Left forelimb (tissue), 1 donor: ENCODE results near the gene ZNHIT6.

Experiments used
- DNase-seq: peaks from one replicate; pipeline ENCODE4 v3.0.0-alpha.2; 2018; ENCODE audit warnings: low spot score

Gene ZNHIT6

GRCh38 chr1:85621430-85621829 lies 86.8 kb downstream of the ZNHIT6 start:
- no peak for DNase-seq

GRCh38 chr1:85617633-85618100 lies 90.6 kb downstream of the ZNHIT6 start:
- no peak for DNase-seq

DNA sequence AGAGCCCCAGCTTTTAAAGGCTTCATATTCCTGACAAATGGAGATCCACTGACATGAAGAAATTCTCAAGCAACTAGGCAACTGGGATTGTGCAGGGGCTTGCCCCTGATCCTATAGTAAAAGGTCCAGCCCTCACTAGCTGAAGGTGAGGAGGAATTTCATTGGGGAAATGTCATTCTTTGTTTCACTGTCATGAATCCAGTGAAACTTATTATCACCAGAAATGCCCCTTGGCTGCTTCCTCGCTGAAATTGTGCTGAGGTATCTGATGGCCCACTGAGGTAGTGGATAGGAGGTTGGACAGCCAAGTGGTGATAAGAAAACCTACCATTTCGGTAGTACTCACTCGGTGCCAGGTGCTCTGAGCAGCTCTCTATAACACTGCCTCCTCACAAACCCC lies 91.5 kb downstream of the ZNHIT6 start:
- no peak for DNase-seq

DNA sequence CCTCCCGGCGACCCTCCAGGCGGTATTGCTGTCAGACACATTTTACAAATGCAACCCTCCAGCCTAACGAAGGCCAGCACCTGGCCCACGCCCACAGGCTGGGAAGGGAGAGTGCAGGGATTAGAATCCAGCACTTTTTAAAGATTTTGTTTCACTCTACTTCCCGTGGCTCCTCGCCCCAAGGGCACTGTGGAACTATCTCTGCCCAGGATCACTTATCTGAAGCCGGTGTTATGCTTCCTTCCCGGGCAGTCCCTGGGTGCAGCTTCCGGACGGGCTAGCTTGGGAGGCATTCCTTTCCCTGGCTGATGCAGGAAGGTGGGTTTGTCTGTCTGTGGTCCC lies 91.9 kb downstream of the ZNHIT6 start:
- DNase-seq: no peak

GRCh38 chr1:85615586-85616363 lies 92.5 kb downstream of the ZNHIT6 start:
- no peak for DNase-seq

- no peak for DNase-seq
Observed at GRCh38 chr1:85612704-85613361, 95.4 kb downstream of the ZNHIT6 start.

DNA sequence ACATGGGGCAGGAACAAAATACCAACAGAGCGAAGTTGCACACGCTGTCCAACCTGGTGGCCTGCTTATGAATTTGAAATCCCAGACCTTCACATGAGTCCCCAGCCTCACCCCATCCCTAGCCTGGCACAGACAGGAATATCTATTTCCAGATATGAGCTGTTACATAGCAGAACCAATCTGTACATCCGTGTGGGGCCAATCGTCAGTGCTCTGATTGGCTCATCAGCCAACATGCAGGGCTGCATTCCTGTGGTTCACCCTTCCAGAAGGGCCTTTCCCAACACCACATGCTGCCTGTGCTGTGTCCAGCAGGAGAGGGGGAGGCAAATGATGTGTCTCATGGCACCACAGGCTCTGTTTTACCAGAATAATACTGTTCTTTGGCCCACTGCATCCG lies 96.4 kb downstream of the ZNHIT6 start:
- no peak for DNase-seq

DNA sequence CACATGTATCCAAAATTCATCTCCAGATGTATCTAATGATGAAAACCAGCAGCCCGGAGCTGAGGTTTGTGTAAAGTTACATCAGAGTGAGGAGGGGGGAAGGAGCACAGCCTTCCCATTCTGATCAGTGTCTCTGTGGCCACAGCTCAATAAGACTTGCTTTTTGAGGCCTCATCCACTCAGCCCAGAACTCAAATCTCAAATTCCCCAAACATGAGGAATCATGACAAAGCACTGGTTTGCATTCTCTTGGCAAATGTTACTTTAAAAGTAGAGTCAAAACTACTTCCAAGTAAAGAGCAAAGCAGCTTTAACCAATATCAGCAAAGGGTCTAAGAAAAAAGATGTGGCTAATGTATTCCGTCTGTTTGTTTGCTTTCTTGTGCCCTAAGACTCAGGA lies 96.8 kb downstream of the ZNHIT6 start:
- DNase-seq: no peak

GRCh38 chr1:85609976-85610375 lies 98.3 kb downstream of the ZNHIT6 start:
- no peak for DNase-seq

DNA sequence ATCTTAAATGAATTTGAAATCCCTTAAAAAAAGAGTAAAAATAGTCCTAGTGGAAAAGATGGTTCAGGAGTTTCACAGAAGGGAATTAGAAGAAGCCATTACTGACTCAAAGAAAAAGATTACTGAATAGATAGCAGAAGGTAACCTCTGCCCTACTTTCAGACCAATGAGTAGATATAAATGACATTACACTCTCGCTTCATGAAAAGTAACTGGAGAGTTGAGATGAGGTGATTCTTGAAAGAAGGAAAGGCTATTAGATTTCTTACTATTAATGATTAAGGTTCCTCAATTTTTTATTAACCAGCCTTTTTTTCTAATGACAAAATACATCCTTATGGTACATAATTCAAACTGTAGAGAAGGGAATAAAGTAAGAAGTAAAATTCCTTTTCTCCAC lies 99.4 kb downstream of the ZNHIT6 start:
- no peak for DNase-seq

DNA sequence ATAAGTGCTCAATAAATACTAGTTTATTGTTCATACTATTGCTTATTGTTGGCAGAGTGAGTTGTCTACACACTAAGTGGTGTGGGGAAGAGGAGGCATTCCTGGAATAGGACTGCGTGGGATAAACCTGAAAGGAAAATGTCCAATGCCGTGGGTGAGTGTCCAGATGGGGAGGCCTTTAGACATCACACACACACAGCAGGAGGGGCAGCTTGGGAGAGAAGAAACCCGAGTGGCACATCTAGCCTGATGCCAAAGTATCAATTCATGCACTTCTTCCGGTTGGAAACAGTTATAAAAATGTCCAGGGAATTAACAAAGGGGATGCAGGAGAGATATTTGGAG lies 100.3 kb downstream of the ZNHIT6 start:
- no peak for DNase-seq

- no peak for DNase-seq
Observed at GRCh38 chr1:85607126-85607920, 100.9 kb downstream of the ZNHIT6 start.

DNA sequence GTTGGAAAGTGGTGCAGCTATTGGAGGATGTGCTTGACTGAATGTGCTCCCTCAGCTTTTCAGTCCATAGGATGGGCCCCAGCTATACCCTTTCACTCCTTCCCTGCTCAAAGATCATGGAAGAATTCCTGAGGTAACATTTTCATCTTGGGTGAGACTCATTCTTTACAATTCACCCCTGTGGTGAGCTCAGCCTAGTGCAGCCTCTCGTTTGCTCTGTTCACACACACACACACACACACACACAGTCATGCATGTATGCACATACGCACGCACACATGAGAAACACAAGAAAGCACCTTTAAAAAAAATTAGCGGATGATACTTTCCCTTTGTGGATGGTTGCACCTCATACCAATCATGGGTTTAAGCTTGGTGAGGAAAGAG lies 101.8 kb downstream of the ZNHIT6 start:
- DNase-seq: no peak

GRCh38 chr1:85605484-85606413 lies 102.5 kb downstream of the ZNHIT6 start:
- DNase-seq: no peak

DNA sequence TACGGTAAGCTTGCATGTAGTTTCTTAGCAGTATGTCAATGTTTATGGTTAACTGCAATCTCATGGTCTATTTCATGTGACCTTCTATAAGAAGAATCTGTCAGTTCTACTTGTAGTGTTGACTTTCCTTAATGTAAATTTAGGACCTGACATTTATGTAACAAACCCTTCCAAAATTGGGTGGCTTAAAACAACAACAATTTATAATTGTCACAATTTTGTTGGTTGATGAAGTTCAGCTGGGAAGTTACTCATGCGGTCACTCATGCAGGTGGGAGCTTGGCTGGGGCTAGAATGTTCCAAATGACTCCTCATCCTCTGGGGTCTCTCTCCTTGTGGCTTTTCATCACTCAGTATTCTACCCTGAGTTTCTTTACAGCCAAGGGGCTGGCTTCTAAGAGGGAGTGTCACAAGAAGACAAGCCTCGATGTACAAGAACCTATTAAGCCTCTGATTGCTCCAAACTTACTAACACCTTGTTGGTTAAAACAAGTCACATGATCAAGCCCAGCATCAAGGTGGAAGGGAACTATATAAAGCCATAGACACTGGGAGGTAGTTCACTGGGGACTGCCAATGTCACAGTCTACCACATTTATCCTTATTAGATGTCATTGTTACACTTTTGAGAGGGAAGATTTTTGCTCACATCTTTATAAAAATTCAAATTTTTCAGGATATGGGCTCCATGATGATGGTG lies 103.8 kb downstream of the ZNHIT6 start:
- no peak for DNase-seq

DNA sequence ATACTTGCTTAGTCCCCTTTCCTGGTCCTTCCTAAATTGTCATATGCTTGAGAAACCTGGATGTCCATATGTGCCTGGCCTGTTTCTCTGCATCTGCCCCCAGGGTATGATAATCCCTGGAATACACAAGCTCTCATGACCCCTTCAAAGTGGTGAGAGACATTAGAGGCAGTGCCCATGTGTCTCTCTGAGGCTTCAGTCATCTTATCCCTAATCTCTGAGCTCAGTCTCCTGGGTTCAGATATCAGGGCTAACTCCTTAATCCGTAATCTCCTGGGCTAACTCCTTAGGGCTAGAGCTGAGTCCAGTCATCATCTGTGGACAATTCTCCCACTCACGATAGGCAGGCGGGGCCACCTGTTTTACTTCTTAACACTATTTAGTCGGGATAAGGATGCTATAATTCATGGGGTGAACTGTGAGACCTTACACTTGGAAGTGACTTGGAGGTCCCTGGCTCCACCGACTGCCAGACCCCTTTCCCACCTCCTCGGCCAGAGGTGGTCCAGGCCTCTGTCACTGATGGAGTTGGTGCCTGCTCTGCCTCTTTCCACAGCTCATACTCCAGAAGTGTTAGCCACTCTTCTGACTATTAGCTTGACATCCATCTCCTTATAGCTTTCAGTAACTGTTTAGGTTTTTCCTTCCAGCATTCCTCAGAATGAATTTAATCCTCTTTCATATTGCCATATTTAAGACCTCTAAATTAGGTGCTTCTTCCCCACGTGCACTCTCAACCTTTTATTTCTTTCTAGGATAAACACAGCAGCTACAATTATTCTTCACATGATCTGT lies 105.0 kb downstream of the ZNHIT6 start:
- no peak for DNase-seq

DNA sequence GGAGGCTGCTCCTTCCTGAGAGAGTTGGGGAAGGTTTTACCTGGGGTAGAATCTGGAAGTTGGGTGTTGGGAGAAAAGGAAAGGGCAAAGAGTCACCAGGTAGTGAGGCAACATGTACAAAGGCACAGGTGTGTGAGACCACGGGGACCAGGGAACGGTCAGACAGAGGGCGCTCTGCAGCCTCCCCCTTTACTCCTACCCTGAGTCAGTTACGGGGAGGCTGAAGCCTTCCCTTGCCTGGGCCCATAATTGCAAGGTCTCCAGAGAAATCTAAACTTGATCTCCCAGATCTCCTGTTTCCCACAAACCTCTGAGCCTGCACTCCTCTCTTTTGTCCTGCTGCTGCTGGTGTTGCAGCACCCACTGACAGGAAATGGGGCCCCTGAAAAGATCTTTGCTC lies 105.7 kb downstream of the ZNHIT6 start:
- DNase-seq: no peak

- no peak for DNase-seq
Observed at GRCh38 chr1:85601901-85602300, 106.3 kb downstream of the ZNHIT6 start.

DNA sequence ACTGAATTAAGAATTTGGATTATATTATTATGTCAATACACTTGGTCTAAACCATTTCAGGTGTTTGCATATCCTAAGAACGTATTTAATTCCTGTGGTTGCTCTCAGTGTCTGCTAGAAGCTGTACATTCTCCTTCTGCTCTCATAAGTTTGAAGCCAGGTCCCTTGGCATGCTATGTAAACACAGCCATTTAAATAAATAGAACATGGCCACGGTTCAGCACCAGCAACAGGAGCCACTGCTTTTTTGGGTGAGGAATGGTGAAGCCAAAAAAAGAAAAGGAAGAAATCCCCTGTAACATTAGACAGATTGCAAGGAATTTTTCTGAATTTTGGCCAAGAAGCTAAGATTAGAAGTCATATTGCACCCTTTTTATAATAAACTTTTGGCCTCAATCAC lies 108.6 kb downstream of the ZNHIT6 start:
- DNase-seq: no peak
